Breast epithelium (tissue), 3 donors: ENCODE results near the gene NACC2.

Source experiments
- POLR2A ChIP-seq: fragments of 450-650 bp; IDR thresholded peaks from one replicate; pipeline ENCODE4 v1.6.1; 2016; ENCODE audit warnings: antibody characterized with exemption, mild to moderate bottlenecking, moderate library complexity
- POLR2AphosphoS5 ChIP-seq, 3 donors: sonication (generic); formaldehyde crosslinking; IDR thresholded peaks; one replicate each; pipeline ENCODE4 v1.6.1; 2017; ENCODE audit warnings: antibody characterized with exemption in 3 of 3
- TF ChIP-seq, protein P1 (sequence below), 3 donors: fragments of 450-650 bp; IDR thresholded peaks; one replicate each; pipeline ENCODE4 v1.5.1; 2016 to 2017; ENCODE audit warnings: antibody characterized with exemption in 3 of 3, mild to moderate bottlenecking in 3 of 3, moderate library complexity in 3 of 3

DNA sequence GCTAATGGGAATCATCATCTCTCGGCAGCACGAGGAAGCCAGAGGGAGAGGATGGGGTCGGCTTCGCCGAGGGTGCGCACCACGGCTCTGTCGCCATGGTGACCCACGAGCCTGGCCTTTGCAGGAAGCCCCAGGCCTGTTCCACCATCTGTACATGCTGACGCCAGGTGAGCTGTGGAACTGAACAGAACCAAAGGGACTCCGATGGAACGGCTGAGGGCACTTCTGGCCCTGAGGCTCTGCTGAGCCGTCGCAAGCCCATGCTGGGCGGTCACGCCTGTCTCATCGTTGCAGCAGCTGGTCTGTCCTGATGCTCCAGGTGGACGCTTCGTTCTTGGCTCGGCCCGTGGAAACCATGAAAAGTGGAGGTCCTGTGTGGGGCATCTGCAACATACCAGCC, 99.3 kb downstream of the NACC2 start:
- TF ChIP-seq, protein P1, sequence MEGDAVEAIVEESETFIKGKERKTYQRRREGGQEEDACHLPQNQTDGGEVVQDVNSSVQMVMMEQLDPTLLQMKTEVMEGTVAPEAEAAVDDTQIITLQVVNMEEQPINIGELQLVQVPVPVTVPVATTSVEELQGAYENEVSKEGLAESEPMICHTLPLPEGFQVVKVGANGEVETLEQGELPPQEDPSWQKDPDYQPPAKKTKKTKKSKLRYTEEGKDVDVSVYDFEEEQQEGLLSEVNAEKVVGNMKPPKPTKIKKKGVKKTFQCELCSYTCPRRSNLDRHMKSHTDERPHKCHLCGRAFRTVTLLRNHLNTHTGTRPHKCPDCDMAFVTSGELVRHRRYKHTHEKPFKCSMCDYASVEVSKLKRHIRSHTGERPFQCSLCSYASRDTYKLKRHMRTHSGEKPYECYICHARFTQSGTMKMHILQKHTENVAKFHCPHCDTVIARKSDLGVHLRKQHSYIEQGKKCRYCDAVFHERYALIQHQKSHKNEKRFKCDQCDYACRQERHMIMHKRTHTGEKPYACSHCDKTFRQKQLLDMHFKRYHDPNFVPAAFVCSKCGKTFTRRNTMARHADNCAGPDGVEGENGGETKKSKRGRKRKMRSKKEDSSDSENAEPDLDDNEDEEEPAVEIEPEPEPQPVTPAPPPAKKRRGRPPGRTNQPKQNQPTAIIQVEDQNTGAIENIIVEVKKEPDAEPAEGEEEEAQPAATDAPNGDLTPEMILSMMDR (IDR thresholded peaks at IDR 0.05), result no peak
- no peak for TF ChIP-seq POLR2A
- no peak for TF ChIP-seq POLR2AphosphoS5 (IDR thresholded peaks at IDR 0.05)
